ENCODE results near the gene TMEM135. TPM values are rescaled to one million over a fixed set of nuclear protein-coding genes. Genes with fewer than 3 reads are reported as not detected.

The TMEM135 gene
- total and polyA plus RNA-seq, 2 donors (not counting 1 experiment from before 2014, with no cell fraction given) = 2.7 to 19.5 TPM

DNA sequence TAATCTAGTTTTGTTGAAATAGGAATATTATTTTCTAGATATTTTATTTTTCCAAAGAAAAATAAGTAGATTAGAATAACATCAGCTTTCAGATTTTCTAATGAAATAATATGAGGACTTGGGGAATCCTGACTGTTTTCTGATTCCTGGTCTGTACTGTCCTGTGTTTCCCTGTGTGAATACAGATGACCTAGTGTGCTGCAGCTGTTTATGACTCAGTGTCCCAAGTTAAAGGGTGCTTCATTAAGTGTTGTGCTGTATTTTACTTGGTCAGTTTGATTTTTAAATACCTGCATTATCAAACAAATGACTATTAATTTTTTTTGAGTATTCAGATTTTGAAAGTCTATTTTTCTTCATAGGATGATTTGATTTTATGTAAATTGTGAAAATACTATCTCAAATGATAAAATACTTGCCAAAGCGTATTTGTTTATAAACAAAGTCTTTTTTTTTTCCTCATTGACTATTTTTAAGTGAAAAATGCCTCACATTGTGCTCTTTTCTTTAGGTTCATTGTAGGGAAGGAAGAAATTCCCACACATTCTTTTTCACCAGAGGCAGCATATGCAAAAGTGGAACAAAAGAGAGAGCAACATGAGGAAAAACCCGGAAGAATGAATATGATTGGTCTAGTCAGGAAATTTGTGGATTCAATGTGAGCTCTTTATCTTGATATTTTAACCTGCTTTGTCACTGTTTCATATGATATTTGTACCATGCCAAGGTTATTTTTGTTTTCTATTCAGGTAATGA, 264.2 kb downstream of the TMEM135 start:
- H3K4me3 ChIP-seq (ENCODE audit: control extremely low read depth in 1 of 5, extremely low read depth in 1 of 5, insufficient read depth in 1 of 5, low read depth in 2 of 5, low read length in 4 of 5) = no peak overlapping the region
- intact Hi-C loops (cut with micrococcal nuclease) = no loop called here
- no peak overlapping the region for H3K27ac ChIP-seq (ENCODE audit: low read length in 2 of 2)
- DNase-seq (no peak), ATAC-seq (ENCODE audit: low read depth) (no peak)
- ChIA-PET CTCF (interaction anchor here (0.6 to 2.8 kb wide), 3 partner anchors 12 to 370 kb away, joined by 4 to 14 read pairs (median 5); no protein-coding TSS in a partner anchor), POLR2A (no interaction called here)
- TF ChIP-seq, protein P1, sequence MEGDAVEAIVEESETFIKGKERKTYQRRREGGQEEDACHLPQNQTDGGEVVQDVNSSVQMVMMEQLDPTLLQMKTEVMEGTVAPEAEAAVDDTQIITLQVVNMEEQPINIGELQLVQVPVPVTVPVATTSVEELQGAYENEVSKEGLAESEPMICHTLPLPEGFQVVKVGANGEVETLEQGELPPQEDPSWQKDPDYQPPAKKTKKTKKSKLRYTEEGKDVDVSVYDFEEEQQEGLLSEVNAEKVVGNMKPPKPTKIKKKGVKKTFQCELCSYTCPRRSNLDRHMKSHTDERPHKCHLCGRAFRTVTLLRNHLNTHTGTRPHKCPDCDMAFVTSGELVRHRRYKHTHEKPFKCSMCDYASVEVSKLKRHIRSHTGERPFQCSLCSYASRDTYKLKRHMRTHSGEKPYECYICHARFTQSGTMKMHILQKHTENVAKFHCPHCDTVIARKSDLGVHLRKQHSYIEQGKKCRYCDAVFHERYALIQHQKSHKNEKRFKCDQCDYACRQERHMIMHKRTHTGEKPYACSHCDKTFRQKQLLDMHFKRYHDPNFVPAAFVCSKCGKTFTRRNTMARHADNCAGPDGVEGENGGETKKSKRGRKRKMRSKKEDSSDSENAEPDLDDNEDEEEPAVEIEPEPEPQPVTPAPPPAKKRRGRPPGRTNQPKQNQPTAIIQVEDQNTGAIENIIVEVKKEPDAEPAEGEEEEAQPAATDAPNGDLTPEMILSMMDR (IDR thresholded peaks at IDR 0.05) = no peak
- no peak for TF ChIP-seq EZH2 (IDR thresholded peaks at IDR 0.05; ENCODE audit: borderline replicate concordance, insufficient read depth, low read depth, low read length, poor library complexity, severe bottlenecking)
- H3K79me2 ChIP-seq (ENCODE audit: control insufficient read depth, insufficient read depth, low read length) = no peaks in the 10 kb centered on the region
- H3K4me2 ChIP-seq (replicated peaks; ENCODE audit: low read depth, low read length, poor library complexity, severe bottlenecking) = no peak overlapping the region
- H2AFZ ChIP-seq (ENCODE audit: insufficient read depth, low read depth, low read length, poor library complexity, severe bottlenecking) = no peak overlapping the region
- H3K36me3 ChIP-seq (replicated peaks in 1 of 2; ENCODE audit: control extremely low read depth in 1 of 2, control insufficient read depth in 1 of 2, extremely low read depth in 1 of 2, insufficient read depth in 2 of 2, low read length in 1 of 2) = peaks cover 2 to 4% of the 10 kb centered on the region in 2 experiments
- H3K27me3 ChIP-seq (replicated peaks in 1 of 4; ENCODE audit: control extremely low read depth in 1 of 4, control insufficient read depth in 3 of 4, insufficient read depth in 4 of 4, low read length in 3 of 4) = no peaks in the 10 kb centered on the region
- no peaks in the 10 kb centered on the region for H3K4me1 Mint-ChIP-seq
- no peak overlapping the region for H3K27ac Mint-ChIP-seq
- H3K9me3 Mint-ChIP-seq (ENCODE audit: insufficient read depth) = no peaks in the 10 kb centered on the region
- H3K9me3 ChIP-seq (ENCODE audit: control extremely low read depth in 1 of 3, control insufficient read depth in 2 of 3, insufficient read depth in 1 of 3, low read length in 2 of 3) = no peaks in the 10 kb centered on the region
- H3K4me3 Mint-ChIP-seq = no peak overlapping the region
- H3K4me1 ChIP-seq (ENCODE audit: control insufficient read depth in 2 of 2, insufficient read depth in 2 of 2, low read length in 2 of 2) = no peaks in the 10 kb centered on the region
- no peaks in the 10 kb centered on the region for H4K20me1 ChIP-seq (ENCODE audit: control insufficient read depth, insufficient read depth, low read length, poor library complexity, severe bottlenecking)
- no CpG with 5 or more reads among the region's 2 CpGs for WGBS (ENCODE audit: insufficient coverage)
- H3K27me3 Mint-ChIP-seq = no peaks in the 10 kb centered on the region
- H3K9ac ChIP-seq (ENCODE audit: low read length) = no peak overlapping the region

DNA sequence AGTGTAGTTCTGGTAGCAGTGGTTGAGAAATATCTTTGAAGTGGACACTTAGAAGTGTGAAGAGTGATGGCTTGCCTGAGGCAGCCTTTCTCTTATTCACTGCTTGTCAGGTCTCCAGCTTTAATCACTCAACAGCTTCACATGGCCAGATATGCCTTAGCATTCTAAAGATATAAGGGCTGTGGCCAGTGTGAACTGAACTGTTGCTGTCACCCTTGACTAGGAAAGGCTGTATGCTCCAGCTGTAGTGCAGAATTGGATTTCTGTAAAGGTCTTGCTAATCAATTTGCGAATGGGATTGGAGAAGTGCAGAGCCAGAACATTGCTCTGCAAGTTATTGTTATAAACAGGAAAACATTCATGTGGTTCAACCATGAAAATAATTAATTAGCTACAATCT, 266.7 kb downstream of the TMEM135 start:
- Histone ChIP-seq H3K4me3 (ENCODE audit: control extremely low read depth in 1 of 5, extremely low read depth in 1 of 5, insufficient read depth in 1 of 5, low read depth in 2 of 5, low read length in 4 of 5) (no peak overlapping the region), H3K4me1 (ENCODE audit: control insufficient read depth in 2 of 2, insufficient read depth in 2 of 2, low read length in 2 of 2) (no peaks in the 10 kb centered on the region), H3K4me2 (replicated peaks; ENCODE audit: low read depth, low read length, poor library complexity, severe bottlenecking) (no peak overlapping the region), H4K20me1 (ENCODE audit: control insufficient read depth, insufficient read depth, low read length, poor library complexity, severe bottlenecking) (no peaks in the 10 kb centered on the region), H3K79me2 (ENCODE audit: control insufficient read depth, insufficient read depth, low read length) (no peaks in the 10 kb centered on the region), H3K27me3 (replicated peaks in 1 of 4; ENCODE audit: control extremely low read depth in 1 of 4, control insufficient read depth in 3 of 4, insufficient read depth in 4 of 4, low read length in 3 of 4) (no peaks in the 10 kb centered on the region), H3K27ac (ENCODE audit: low read length in 2 of 2) (no peak overlapping the region), H3K9me3 (ENCODE audit: control extremely low read depth in 1 of 3, control insufficient read depth in 2 of 3, insufficient read depth in 1 of 3, low read length in 2 of 3) (no peaks in the 10 kb centered on the region), H2AFZ (ENCODE audit: insufficient read depth, low read depth, low read length, poor library complexity, severe bottlenecking) (no peak overlapping the region), H3K9ac (ENCODE audit: low read length) (no peak overlapping the region), H3K36me3 (replicated peaks in 1 of 2; ENCODE audit: control extremely low read depth in 1 of 2, control insufficient read depth in 1 of 2, extremely low read depth in 1 of 2, insufficient read depth in 2 of 2, low read length in 1 of 2) (peaks cover 2 to 4% of the 10 kb centered on the region in 2 experiments)
- Mint-ChIP-seq H3K27ac (no peak overlapping the region), H3K4me3 (no peak overlapping the region), H3K4me1 (no peaks in the 10 kb centered on the region), H3K27me3 (no peaks in the 10 kb centered on the region), H3K9me3 (ENCODE audit: insufficient read depth) (no peaks in the 10 kb centered on the region)
- ATAC-seq (ENCODE audit: low read depth) (no peak), DNase-seq (no peak)
- CTCF ChIA-PET = no interaction called here
- WGBS (ENCODE audit: insufficient coverage) = 100% methylated on average over 1 of the region's 1 CpG
- TF ChIP-seq, protein P1 (IDR thresholded peaks at IDR 0.05) = no peak
- TF ChIP-seq EZH2 (IDR thresholded peaks at IDR 0.05; ENCODE audit: borderline replicate concordance, insufficient read depth, low read depth, low read length, poor library complexity, severe bottlenecking) = no peak
- POLR2A ChIA-PET = no interaction called here
- intact Hi-C loops (cut with micrococcal nuclease) = no loop called here
